ENCODE measurements around the gene SPATA17. TPM values are rescaled to one million over a fixed set of nuclear protein-coding genes. Genes with fewer than 3 reads are reported as not detected.

The SPATA17 gene
- total RNA-seq, 1 donor from 2014 or later: not detected

- TF ChIP-seq POLR2A (IDR thresholded peaks at IDR 0.05): no peak
- TF ChIP-seq POLR2AphosphoS5 (IDR thresholded peaks at IDR 0.05; ENCODE audit: insufficient read depth in 1 of 2, low read depth in 1 of 2): no peak
- TF ChIP-seq, protein P1, sequence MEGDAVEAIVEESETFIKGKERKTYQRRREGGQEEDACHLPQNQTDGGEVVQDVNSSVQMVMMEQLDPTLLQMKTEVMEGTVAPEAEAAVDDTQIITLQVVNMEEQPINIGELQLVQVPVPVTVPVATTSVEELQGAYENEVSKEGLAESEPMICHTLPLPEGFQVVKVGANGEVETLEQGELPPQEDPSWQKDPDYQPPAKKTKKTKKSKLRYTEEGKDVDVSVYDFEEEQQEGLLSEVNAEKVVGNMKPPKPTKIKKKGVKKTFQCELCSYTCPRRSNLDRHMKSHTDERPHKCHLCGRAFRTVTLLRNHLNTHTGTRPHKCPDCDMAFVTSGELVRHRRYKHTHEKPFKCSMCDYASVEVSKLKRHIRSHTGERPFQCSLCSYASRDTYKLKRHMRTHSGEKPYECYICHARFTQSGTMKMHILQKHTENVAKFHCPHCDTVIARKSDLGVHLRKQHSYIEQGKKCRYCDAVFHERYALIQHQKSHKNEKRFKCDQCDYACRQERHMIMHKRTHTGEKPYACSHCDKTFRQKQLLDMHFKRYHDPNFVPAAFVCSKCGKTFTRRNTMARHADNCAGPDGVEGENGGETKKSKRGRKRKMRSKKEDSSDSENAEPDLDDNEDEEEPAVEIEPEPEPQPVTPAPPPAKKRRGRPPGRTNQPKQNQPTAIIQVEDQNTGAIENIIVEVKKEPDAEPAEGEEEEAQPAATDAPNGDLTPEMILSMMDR (IDR thresholded peaks at IDR 0.05): no peak
- Histone ChIP-seq H3K9me3 (no peaks in the 10 kb centered on the region), H3K36me3 (no peaks in the 10 kb centered on the region), H3K27ac (no peak overlapping the region), H3K4me1 (no peaks in the 10 kb centered on the region), H3K27me3 (no peaks in the 10 kb centered on the region), H3K4me3 (no peak overlapping the region)
- no peak for DNase-seq (ENCODE audit: extremely low spot score in 2 of 2)
- intact Hi-C loops (cut with DNase I): no loop called here
Measured at GRCh38 chr1:217910203-217910602, 279.1 kb downstream of the SPATA17 start.

DNA sequence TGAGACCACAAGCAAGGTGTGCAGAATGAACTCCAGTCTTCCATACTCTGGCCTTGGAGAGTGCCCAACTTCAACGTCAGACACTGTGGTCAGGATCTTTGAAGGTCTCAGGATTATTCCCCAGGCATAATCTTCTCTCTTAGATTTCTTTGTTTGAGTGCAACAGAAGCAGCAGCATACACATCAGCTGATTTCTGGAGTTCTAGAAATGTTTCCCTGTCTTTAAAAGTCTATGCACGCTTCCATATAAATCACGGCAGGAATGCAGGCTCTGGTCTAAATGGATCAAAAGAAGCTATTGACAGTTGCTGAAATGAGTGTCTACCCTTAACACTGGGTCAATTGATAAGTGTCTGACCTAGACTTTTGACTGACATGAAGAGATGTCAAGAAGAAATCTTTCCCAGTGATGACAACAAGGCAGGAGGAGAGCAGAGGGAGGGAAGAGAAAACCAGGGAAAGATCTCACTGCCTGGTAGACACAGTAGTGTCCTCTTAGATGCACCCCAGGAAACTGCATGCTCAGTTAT lies 279.7 kb downstream of the SPATA17 start:
- intact Hi-C loops (cut with DNase I): no loop called here
- Histone ChIP-seq H3K27ac (no peak overlapping the region), H3K27me3 (no peaks in the 10 kb centered on the region), H3K4me1 (no peaks in the 10 kb centered on the region), H3K36me3 (no peaks in the 10 kb centered on the region), H3K9me3 (no peaks in the 10 kb centered on the region), H3K4me3 (no peak overlapping the region)
- no peak for DNase-seq (ENCODE audit: extremely low spot score in 2 of 2)
- TF ChIP-seq, protein P1 (IDR thresholded peaks at IDR 0.05): no peak
- TF ChIP-seq POLR2A (IDR thresholded peaks at IDR 0.05) (no peak), POLR2AphosphoS5 (IDR thresholded peaks at IDR 0.05; ENCODE audit: insufficient read depth in 1 of 2, low read depth in 1 of 2) (no peak)

- intact Hi-C loops (cut with DNase I): no loop called here
- no peak overlapping the region for H3K4me3 ChIP-seq
- TF ChIP-seq, protein P1 (IDR thresholded peaks at IDR 0.05): no peak
- TF ChIP-seq POLR2AphosphoS5 (IDR thresholded peaks at IDR 0.05; ENCODE audit: insufficient read depth in 1 of 2, low read depth in 1 of 2): no peak
- no peak for TF ChIP-seq POLR2A (IDR thresholded peaks at IDR 0.05)
- H3K9me3 ChIP-seq: no peaks in the 10 kb centered on the region
- no peaks in the 10 kb centered on the region for H3K36me3 ChIP-seq
- H3K27me3 ChIP-seq: no peaks in the 10 kb centered on the region
- H3K27ac ChIP-seq: no peak overlapping the region
- no peaks in the 10 kb centered on the region for H3K4me1 ChIP-seq
- DNase-seq (ENCODE audit: extremely low spot score in 2 of 2): no peak
Measured at GRCh38 chr1:217911908-217912307, 280.8 kb downstream of the SPATA17 start.

GRCh38 chr1:217917281-217917887 lies 286.2 kb downstream of the SPATA17 start:
- intact Hi-C loops (cut with DNase I): no loop called here
- no peak overlapping the region for H3K4me3 ChIP-seq

More at GRCh38 chr1:217917281-217917887, 286.2 kb downstream of the SPATA17 start:
- H3K9me3 ChIP-seq: no peaks in the 10 kb centered on the region
- no peaks in the 10 kb centered on the region for H3K36me3 ChIP-seq
- no peak for DNase-seq (ENCODE audit: extremely low spot score in 2 of 2)
- H3K27me3 ChIP-seq: no peaks in the 10 kb centered on the region
- H3K4me1 ChIP-seq: no peaks in the 10 kb centered on the region
- H3K27ac ChIP-seq: no peak overlapping the region
- TF ChIP-seq POLR2A (IDR thresholded peaks at IDR 0.05) (no peak), POLR2AphosphoS5 (IDR thresholded peaks at IDR 0.05; ENCODE audit: insufficient read depth in 1 of 2, low read depth in 1 of 2) (no peak)
- TF ChIP-seq, protein P1 (IDR thresholded peaks at IDR 0.05): no peak
